Thyroid gland (tissue), 4 donors: ENCODE data around the gene TTC36.
A peak's percentile ranks its signal among the peaks of the same experiment; 100 is the strongest.

Experiments used
- CTCF ChIP-seq, 6 experiments: fragments of 200-600 bp in 3 of 6; fragments of 450-650 bp in 3 of 6; sonication (generic) in 3 of 6; IDR thresholded peaks; one replicate each; pipeline ENCODE4 v1.5.1; 2016 to 2019; ENCODE audit warnings: antibody characterized with exemption in 6 of 6, mild to moderate bottlenecking in 2 of 6, inconsistent platforms in 1 of 6, moderate library complexity in 1 of 6
- POLR2A ChIP-seq, 2 donors: fragments of 450-650 bp; IDR thresholded peaks; one replicate each; pipeline ENCODE4 v1.6.1; 2017; ENCODE audit warnings: antibody characterized with exemption in 2 of 2, mild to moderate bottlenecking in 2 of 2, moderate library complexity in 1 of 2

GRCh38 chr11:118522571-118523072 is 4.7 kb upstream of the TTC36 start:
- TF ChIP-seq CTCF (IDR thresholded peaks at IDR 0.05) (peak in 1 of 6 experiments; percentile 25), POLR2A (IDR thresholded peaks at IDR 0.05) (no peak)
